ENCODE results near the gene PRM3.

- TF ChIP-seq CTCF (IDR thresholded peaks at IDR 0.05), result no peak
- no peak for TF ChIP-seq EP300 (IDR thresholded peaks at IDR 0.05)
Observed at GRCh38 chr16:11236461-11237254, 36.8 kb downstream of the PRM3 start.

Data from ovary (tissue), 3 donors.